ENCODE results near the gene DEF6.

Gene DEF6

GRCh38 chr6:35342258-35343091, 44.9 kb downstream of the DEF6 start, which contains the start of gene PPARD:
TSS of gene PPARD (plus strand) at chr6:35342558. CDS start at chr6:35411088, 68,530 bp downstream.
- FAIRE-seq, result peak; percentile 90

GRCh38 chr6:35343092-35343834, 45.6 kb downstream of the DEF6 start:
- DNase-seq (ENCODE audit: insufficient read length, low spot score) (no peak), FAIRE-seq (peak; percentile 4)

More at GRCh38 chr6:35342258-35343091, 44.9 kb downstream of the DEF6 start, which contains the start of gene PPARD:
- DNase-seq (ENCODE audit: insufficient read length, low spot score), result peak; percentile 100

- no peak for FAIRE-seq
- no peak for DNase-seq (ENCODE audit: insufficient read length, low spot score)
These were observed 46.4 kb downstream of the DEF6 start for GRCh38 chr6:35343835-35344550.

GRCh38 chr6:35351422-35351821, 53.8 kb downstream of the DEF6 start:
- FAIRE-seq, result no peak

DNA sequence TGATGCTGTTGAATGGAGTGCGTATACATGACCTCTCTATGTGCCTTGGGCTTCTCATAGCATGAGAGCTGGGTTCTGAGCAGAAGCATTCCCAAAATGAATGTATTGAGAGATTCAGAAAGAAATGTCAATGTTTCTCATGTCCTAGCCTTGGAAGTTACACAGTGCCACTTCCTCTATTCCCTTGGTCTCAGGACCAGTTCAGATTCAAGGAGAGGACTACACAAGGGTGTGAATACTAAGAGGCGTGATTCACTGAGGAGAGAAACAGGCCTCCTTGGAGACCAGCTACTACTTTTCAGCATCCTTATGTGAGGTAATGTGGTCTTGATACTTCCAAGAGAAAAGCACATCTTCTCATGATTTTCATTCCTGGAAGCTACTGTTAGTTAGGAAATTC, 55.1 kb downstream of the DEF6 start:
- no peak for DNase-seq (ENCODE audit: insufficient read length, low spot score)
- no peak for FAIRE-seq

More at GRCh38 chr6:35351422-35351821, 53.8 kb downstream of the DEF6 start:
- no peak for DNase-seq (ENCODE audit: insufficient read length, low spot score)

DNA sequence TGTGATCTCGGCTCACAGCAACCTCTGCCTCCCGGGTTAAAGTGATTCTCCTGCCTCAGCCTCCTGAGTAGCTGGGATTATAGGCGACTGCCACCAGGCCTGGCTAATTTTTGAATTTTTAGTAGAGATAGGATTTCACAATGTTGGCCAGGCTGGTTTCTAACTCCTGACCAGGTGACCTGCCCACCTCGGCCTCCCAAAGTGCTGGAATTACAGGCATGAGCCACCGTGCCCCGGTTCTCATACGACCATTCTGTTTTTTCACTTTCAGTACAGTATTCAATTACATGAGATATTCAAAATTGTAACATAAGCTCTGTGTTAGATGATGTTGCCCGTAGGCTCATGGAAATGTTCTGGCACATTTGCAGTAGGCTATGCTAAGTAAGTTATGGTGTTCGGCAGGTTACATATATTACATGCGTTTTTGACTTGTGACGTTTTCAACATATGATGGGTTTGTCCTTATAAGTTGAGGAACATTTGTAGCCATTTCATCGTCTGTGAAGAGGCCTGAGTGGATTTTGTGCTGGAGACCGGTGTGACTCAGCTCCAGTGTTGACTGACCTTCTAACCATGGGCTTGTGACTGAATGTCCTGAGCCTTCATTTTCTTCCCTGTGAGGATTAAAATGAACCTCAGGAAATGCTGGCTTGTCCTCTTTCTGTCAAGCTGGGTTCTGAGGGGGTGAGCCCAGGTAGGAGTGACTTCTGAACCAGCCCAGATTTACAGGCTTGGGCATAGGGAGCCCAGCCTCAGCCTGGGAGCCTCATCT, 56.9 kb downstream of the DEF6 start:
- FAIRE-seq (no peak), DNase-seq (ENCODE audit: insufficient read length, low spot score) (no peak)

DNA sequence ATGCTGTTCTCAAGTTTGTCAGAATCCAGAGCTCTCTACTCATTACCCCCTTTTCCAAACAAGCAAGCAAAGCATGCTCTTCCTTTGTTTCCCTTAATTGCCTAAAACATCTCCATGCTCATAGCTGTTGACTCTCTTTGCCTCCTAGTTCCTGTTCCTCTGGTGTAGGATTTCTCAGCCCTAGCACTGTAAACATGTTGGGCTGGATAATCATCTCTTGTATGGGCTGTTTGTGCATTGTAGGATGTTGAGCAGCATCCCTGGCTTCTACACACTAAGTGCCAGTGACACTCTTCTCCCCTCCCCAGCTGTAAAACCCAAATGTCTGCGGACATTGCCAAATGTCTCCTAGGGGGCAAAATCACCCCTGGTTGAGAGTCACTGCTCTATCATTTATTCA, 58.8 kb downstream of the DEF6 start:
- FAIRE-seq (no peak), DNase-seq (ENCODE audit: insufficient read length, low spot score) (no peak)

DNA sequence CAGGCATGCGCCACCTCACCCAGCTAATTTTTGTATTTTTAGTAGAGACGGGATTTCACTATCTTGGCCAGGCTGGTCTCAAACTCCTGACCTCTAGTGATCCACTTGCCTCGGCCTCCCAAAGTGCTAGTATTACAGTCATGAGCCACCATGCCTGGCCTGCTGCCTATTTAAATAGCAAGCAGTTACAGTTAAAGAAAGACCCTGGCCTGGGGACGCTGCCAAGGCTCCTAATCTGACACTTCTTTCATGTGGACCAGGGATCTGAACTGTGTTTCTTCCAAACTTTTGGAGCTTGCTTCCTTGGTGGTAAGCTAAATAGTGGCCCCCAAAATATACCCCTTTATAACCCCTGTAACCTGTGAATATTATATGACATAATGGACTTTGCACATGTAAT, 60.1 kb downstream of the DEF6 start:
- FAIRE-seq, result no peak
- DNase-seq (ENCODE audit: insufficient read length, low spot score), result no peak

DNA sequence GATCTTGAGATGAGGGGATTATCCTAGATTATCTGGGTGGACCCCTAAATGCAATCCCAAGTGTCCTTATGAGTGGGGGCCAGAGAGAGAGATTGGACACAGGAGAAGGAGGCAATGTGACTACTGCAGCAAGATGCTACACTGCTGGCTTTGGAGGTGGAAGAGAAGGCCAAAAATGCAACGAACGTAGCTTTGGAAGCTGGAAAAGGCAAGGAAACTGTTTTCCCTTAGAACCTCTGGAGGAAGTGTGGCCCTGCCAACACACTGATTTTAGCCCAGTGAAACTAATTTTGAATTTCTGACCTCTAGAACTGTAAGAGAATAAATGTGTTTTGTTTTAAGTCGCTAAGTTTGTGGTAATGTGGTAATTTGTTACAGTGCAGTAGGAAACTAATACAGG, 60.5 kb downstream of the DEF6 start:
- DNase-seq (ENCODE audit: insufficient read length, low spot score), result no peak
- no peak for FAIRE-seq

GRCh38 chr6:35359346-35359743, 61.7 kb downstream of the DEF6 start:
- FAIRE-seq (no peak), DNase-seq (ENCODE audit: insufficient read length, low spot score) (no peak)

DNA sequence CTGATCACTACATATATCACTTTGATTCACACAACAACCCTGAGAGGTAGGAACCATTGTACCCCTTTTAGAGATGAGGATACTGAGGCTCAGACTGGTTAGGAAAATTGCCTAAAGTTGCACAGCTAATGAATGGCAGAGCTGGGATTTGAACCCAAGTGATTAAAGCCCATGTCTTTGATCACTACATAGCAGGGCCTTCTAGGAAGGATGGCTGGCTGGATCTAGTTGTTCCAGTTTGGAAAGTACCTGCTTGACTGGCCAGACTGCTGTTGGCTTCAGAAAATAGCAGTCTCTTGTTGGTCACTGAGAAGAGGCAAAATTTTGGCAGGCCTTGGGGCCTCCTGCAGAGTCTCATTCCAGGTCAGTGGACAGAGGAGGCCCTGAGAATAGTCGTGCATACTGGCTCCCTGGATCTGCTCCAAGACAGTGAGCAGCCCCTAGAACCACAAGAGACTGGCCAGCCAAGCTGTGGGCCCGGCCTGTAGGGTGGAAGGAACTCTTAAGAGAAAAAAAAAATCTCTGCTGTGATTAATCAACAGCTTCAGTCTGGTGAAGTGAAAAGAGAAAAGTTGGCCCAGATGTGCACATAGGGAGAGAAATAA, 62.2 kb downstream of the DEF6 start:
- FAIRE-seq, result no peak

GRCh38 chr6:35360349-35361138, 62.9 kb downstream of the DEF6 start:
- FAIRE-seq, result no peak
- no peak for DNase-seq (ENCODE audit: insufficient read length, low spot score)

More for the DNA sequence above, 62.2 kb downstream of the DEF6 start:
- no peak for DNase-seq (ENCODE audit: insufficient read length, low spot score)

DNA sequence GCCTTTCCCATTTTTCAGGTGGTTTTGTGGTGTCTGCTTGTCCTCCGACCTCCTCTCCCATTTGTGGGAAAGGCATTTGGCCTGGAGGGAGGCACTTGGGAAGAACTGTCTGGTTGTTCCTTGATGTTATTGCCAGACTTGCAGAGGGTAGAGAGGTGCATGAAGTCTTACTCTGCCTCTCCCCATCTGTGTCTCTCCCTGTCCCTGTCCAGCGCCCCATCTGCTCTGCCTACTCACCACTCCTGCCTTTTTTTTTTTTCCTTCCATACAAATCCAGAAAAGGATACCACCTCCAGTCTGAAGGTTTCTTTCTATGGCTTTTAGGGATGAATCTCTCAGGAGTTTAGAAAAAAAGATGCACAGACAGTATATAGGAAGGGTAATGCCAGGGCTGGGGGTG, 64.6 kb downstream of the DEF6 start:
- DNase-seq (ENCODE audit: insufficient read length, low spot score), result no peak
- FAIRE-seq, result no peak

GRCh38 chr6:35363293-35363750, 65.7 kb downstream of the DEF6 start:
- no peak for FAIRE-seq

GRCh38 chr6:35365594-35366203, 68.1 kb downstream of the DEF6 start:
- DNase-seq (ENCODE audit: insufficient read length, low spot score) (no peak), FAIRE-seq (no peak)

More at GRCh38 chr6:35363293-35363750, 65.7 kb downstream of the DEF6 start:
- no peak for DNase-seq (ENCODE audit: insufficient read length, low spot score)

DNA sequence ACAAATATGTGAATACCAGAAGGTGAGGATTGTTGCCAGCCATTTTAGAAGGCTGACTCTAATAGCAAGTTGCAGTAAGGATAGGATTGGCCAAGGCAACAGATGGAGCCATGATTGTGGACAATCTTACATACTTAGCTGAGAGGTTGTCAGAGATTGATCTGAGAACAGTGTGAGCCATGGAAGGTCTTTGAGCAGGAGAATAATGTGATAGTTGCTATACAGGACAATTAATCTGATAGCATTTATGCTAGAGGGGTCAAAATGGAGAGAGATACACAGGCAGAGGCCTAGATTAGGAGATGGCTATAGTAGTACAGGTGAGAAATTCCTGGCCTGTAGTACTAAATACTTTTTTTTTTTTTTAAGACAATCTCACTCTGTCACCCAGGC, 68.6 kb downstream of the DEF6 start:
- DNase-seq (ENCODE audit: insufficient read length, low spot score) (no peak), FAIRE-seq (no peak)

DNA sequence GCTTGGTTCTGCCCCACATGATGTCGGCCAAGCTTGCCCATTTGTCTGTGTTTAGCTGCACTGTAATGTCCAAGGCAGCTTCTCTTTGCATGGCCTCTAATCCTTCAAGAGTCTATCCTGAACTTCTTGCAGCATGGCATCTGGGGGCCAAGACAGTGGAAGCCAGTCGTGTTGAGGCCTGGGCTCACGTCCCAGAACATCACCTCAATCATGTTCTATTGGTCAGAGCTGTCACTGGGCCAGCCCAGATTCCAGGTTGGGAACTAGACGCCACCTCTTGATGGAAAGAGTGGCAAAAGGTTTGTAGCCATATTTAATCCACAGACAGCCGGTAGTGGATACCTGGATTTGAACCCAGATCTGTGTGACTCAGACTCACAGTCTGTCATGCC, 70.0 kb downstream of the DEF6 start:
- no peak for DNase-seq (ENCODE audit: insufficient read length, low spot score)
- FAIRE-seq, result no peak

- FAIRE-seq (peak; percentile 86), DNase-seq (ENCODE audit: insufficient read length, low spot score) (no peak)
These were observed 70.6 kb downstream of the DEF6 start for GRCh38 chr6:35368038-35368887.
